HEK293T (cell line): ENCODE data around the gene RABGAP1L.

ENCODE experiments used
- L3MBTL2 ChIP-seq: fragments of 450-650 bp; conservative IDR thresholded peaks from 2 replicates; pipeline ENCODE4 v1.6.1; 2016; ENCODE audit warnings: mild to moderate bottlenecking
- TARDBP ChIP-seq: fragments of 450-650 bp; IDR thresholded peaks from 2 replicates; pipeline ENCODE4 v1.6.1; 2016

- TF ChIP-seq TARDBP: no peak
- no peak for TF ChIP-seq L3MBTL2
These were observed 174.1 kb downstream of the RABGAP1L start for GRCh38 chr1:174333437-174333836.
